Right lobe of liver (tissue), 6 donors: ENCODE results near the gene ADGRV1. TPM values are rescaled to one million over a fixed set of nuclear protein-coding genes. Genes with fewer than 3 reads are reported as not detected.

Source experiments
- ATAC-seq, 4 donors: fragments of 200-7000 bp; cut with Tn5 transposase; one replicate each; pipeline ENCODE4 v1.9.1; 2020; ENCODE audit warnings: mild to moderate bottlenecking in 4 of 4, moderate library complexity in 4 of 4
- DNase-seq, 3 donors: peaks; one replicate each; pipeline ENCODE4 v3.0.0-alpha.2; 2020
- H3K27ac ChIP-seq, 3 donors: fragments of 200-600 bp; one replicate each; pipeline ENCODE4 v1.8.0; 2022
- H3K27me3 ChIP-seq, 2 donors: fragments of 200-600 bp; one replicate each; pipeline ENCODE4 v1.8.0; 2022
- H3K36me3 ChIP-seq, 4 donors: fragments of 200-600 bp; sonication (generic) in 1 of 4; one replicate each; pipeline versions ENCODE4 v1.5.1 to v1.8.0; 2017 to 2022; ENCODE audit warnings: control low read depth in 1 of 4
- H3K4me1 ChIP-seq, 4 donors: fragments of 200-600 bp; sonication (generic) in 1 of 4; one replicate each; pipeline versions ENCODE4 v1.5.1 to v1.8.0; 2017 to 2022; ENCODE audit warnings: control low read depth in 1 of 4
- H3K4me3 ChIP-seq, 3 donors: fragments of 200-600 bp; one replicate each; pipeline ENCODE4 v1.8.0; 2022
- H3K9me3 ChIP-seq, 4 donors: fragments of 200-600 bp; sonication (generic) in 1 of 4; one replicate each; pipeline versions ENCODE4 v1.5.1 to v1.8.0; 2017 to 2022; ENCODE audit warnings: control low read depth in 1 of 4
- CTCF ChIP-seq, 4 donors: fragments of 200-600 bp in 3 of 4; fragments of 450-650 bp in 1 of 4; IDR thresholded peaks; one replicate each; pipeline versions ENCODE4 v1.5.1 to v1.8.0; 2016 to 2022; ENCODE audit warnings: antibody characterized with exemption in 4 of 4, mild to moderate bottlenecking in 2 of 4
- POLR2A ChIP-seq: fragments of 450-650 bp; IDR thresholded peaks from one replicate; pipeline ENCODE4 v1.6.1; 2017; ENCODE audit warnings: antibody characterized with exemption, mild to moderate bottlenecking
- WGBS: methylation state at CpG from one replicate; pipeline ENCODE4 v1.1.6; 2018; ENCODE audit warnings: low coverage, low lambda C conversion rate; ENCODE audit not compliant: insufficient coverage; ENCODE audit errors: missing lambda C conversion rate; 5-methylcytosine and 5-hydroxymethylcytosine counted together
- intact Hi-C, 2 donors: fragments of 100-400 bp; cut with DNase I; formaldehyde crosslinking; loops; one replicate each; pipeline versions ENCODE4 v1.11.2 to v1.14.1; 2022
- total RNA-seq, 6 experiments: library from RNA; depleted of rRNA in 2 of 6; stranded (reverse); fragments of >200 nt in 2 of 6; fragmentation: NEBNext Ultra II Directional in 3 of 6; extraction: Animal tissue kit (Norgen Biotek cat#: 25700) in 3 of 6; gene quantifications; one replicate each; pipeline versions ENCODE4 v1.1.0 to v1.2.4, GENCODE V29; 2016 to 2023
- donor health status: DM: no; HTN: yes; CAD: no.
- donor health status: DM: no; HTN: no; CAD: no.
- donor health status: DM: no; HTN: no; CAD: no.
- donor health status: DM: no; HTN: yes; CAD: no.
- donor health status: DM: no; HTN: yes; CAD: no.

The ADGRV1 gene
- total RNA-seq, 6 experiments from 2014 or later: 4.5 to 15.9 (median 7.4) TPM

- ATAC-seq (peak; percentile 85 to 93 (median 90)), DNase-seq (peak in 1 of 3 donors; percentile 65)
- Histone ChIP-seq H3K27me3 (no peaks in the 10 kb centered on the region), H3K27ac (peak overlapping the region; percentile 65 to 75 (median 67)), H3K4me3 (no peak overlapping the region), H3K36me3 (no peaks in the 10 kb centered on the region), H3K4me1 (peaks cover 0 to 28% (median 8%) of the 10 kb centered on the region in 4 donors), H3K9me3 (no peaks in the 10 kb centered on the region)
- TF ChIP-seq POLR2A: peak; percentile 38
- TF ChIP-seq CTCF (IDR thresholded peaks at IDR 0.05): no peak
- intact Hi-C loops: no loop called here
- 62% methylated on average over 2 of the region's 2 CpGs for WGBS
Observed at GRCh38 chr5:91006713-91007112, 448.1 kb downstream of the ADGRV1 start.

GRCh38 chr5:91007251-91007650, 448.7 kb downstream of the ADGRV1 start:
- Histone ChIP-seq H3K4me3 (no peak overlapping the region), H3K36me3 (no peaks in the 10 kb centered on the region), H3K27me3 (no peaks in the 10 kb centered on the region), H3K27ac (peak overlapping the region; percentile 65 to 75 (median 67)), H3K4me1 (peaks cover 0 to 28% (median 8%) of the 10 kb centered on the region in 4 donors), H3K9me3 (no peaks in the 10 kb centered on the region)
- no peak for TF ChIP-seq POLR2A
- no peak for DNase-seq
- intact Hi-C loops: no loop called here
- WGBS: 94% methylated on average over 1 of the region's 1 CpG
- peak in 2 of 4 donors; percentile 8 to 24 for ATAC-seq

- ATAC-seq: peak; percentile 68 to 88 (median 75)
- H3K27ac ChIP-seq: peak overlapping the region; percentile 65 to 75 (median 67)
Observed at GRCh38 chr5:91007780-91008402, 449.3 kb downstream of the ADGRV1 start.

GRCh38 chr5:91010090-91010489, 451.5 kb downstream of the ADGRV1 start:
- H3K27ac ChIP-seq: no peak overlapping the region
- no peak for ATAC-seq
- WGBS: 85% methylated on average over 2 of the region's 2 CpGs

More at GRCh38 chr5:91007780-91008402, 449.3 kb downstream of the ADGRV1 start:
- Histone ChIP-seq H3K4me3 (no peak overlapping the region), H3K9me3 (no peaks in the 10 kb centered on the region), H3K4me1 (peaks cover 0 to 28% (median 8%) of the 10 kb centered on the region in 4 donors), H3K36me3 (no peaks in the 10 kb centered on the region), H3K27me3 (no peaks in the 10 kb centered on the region)
- DNase-seq: peak in 1 of 3 donors; percentile 47
- TF ChIP-seq POLR2A (peak; percentile 41), CTCF (IDR thresholded peaks at IDR 0.05) (no peak)
- intact Hi-C loops: no loop called here
- 21% methylated on average over 6 of the region's 6 CpGs for WGBS

More at GRCh38 chr5:91010090-91010489, 451.5 kb downstream of the ADGRV1 start:
- TF ChIP-seq CTCF (IDR thresholded peaks at IDR 0.05): no peak
- no peak for TF ChIP-seq POLR2A
- DNase-seq: no peak
- no peaks in the 10 kb centered on the region for H3K9me3 ChIP-seq
- no peak overlapping the region for H3K4me3 ChIP-seq
- intact Hi-C loops: no loop called here
- H3K36me3 ChIP-seq: no peaks in the 10 kb centered on the region
- peaks cover 0 to 28% (median 8%) of the 10 kb centered on the region in 4 donors for H3K4me1 ChIP-seq
- no peaks in the 10 kb centered on the region for H3K27me3 ChIP-seq
